A549 (cell line): ENCODE measurements around the gene POU4F2.

Experiments
- BCL3 ChIP-seq: fragments of >200 bp; sonication (Bioruptor Twin); formaldehyde crosslinking; IDR thresholded peaks from 3 replicates; pipeline ENCODE4 v1.6.1; 2016
- CEBPB ChIP-seq, 2 experiments: fragments of >200 bp in 1 of 2; sonication (Bioruptor Twin) in 1 of 2; formaldehyde crosslinking in 1 of 2; IDR thresholded peaks; 2 replicates each; pipeline ENCODE4 v1.6.1; 2012 to 2016
- CHD2 ChIP-seq: fragments of 150-350 bp; IDR thresholded peaks from 2 replicates; pipeline ENCODE4 v1.6.1; 2014; ENCODE audit warnings: low read length; ENCODE audit not compliant: partially characterized antibody
- CHD4 ChIP-seq: fragments of 200-600 bp; sonication (generic); IDR thresholded peaks from 2 replicates; pipeline ENCODE4 v1.6.1; 2016; ENCODE audit warnings: antibody characterized with exemption, mild to moderate bottlenecking, borderline replicate concordance
- CTCF ChIP-seq: fragments of >200 bp; sonication (Bioruptor Twin); formaldehyde crosslinking; IDR thresholded peaks from 3 replicates; pipeline ENCODE4 v1.5.1; 2016
- E2F6 ChIP-seq: IDR thresholded peaks from 2 replicates; pipeline ENCODE4 v1.6.1; 2012; ENCODE audit warnings: low read depth, borderline replicate concordance
- ELK1 ChIP-seq: fragments of 150-350 bp; IDR thresholded peaks from 2 replicates; pipeline ENCODE4 v1.6.1; 2014; ENCODE audit warnings: low read depth, mild to moderate bottlenecking, low read length
- EP300 ChIP-seq, 2 experiments: fragments of >200 bp; sonication (Bioruptor Twin); formaldehyde crosslinking; IDR thresholded peaks; 2 replicates in 1 of 2; 3 replicates in 1 of 2; pipeline ENCODE4 v1.6.1; 2016 to 2017
- MAX ChIP-seq: IDR thresholded peaks from 2 replicates; pipeline ENCODE4 v1.6.1; 2012
- POLR2A ChIP-seq: IDR thresholded peaks from 2 replicates; pipeline ENCODE4 v1.6.1; 2012; ENCODE audit warnings: mild to moderate bottlenecking, low read length
- REST ChIP-seq: fragments of 200-600 bp; sonication (generic); IDR thresholded peaks from 2 replicates; pipeline ENCODE4 v1.6.1; 2016; ENCODE audit warnings: antibody characterized with exemption, mild to moderate bottlenecking, moderate library complexity
- RFX5 ChIP-seq: fragments of 450-650 bp; IDR thresholded peaks from 2 replicates; pipeline ENCODE4 v1.7.1; 2014; ENCODE audit warnings: antibody characterized with exemption, mild to moderate bottlenecking, moderate library complexity
- USF2 ChIP-seq: fragments of 450-650 bp; IDR thresholded peaks from 2 replicates; pipeline ENCODE4 v1.6.1; 2014; ENCODE audit warnings: antibody characterized with exemption

GRCh38 chr4:146634825-146635224 is 3.9 kb upstream of the POU4F2 start:
- TF ChIP-seq CTCF (no peak), CHD4 (no peak), POLR2A (no peak), CEBPB (IDR thresholded peaks at IDR 0.05) (no peak), CHD2 (no peak), E2F6 (no peak), RFX5 (no peak), USF2 (no peak), MAX (no peak), BCL3 (no peak), ELK1 (no peak), EP300 (IDR thresholded peaks at IDR 0.05) (no peak), REST (no peak)
